ENCODE data around the gene OSBPL7.

GRCh38 chr17:47840001-47840741 lies 18.6 kb upstream of the OSBPL7 start:
- TF ChIP-seq EZH2 (IDR thresholded peaks at IDR 0.05) (no peak), POLR2AphosphoS5 (IDR thresholded peaks at IDR 0.05; ENCODE audit: borderline replicate concordance, low read depth, low read length) (no peak), FOXP2 (optimal IDR thresholded peaks at IDR 0.05; ENCODE audit: control extremely low read depth, extremely low read length, insufficient read depth) (no peak)

All from SK-N-MC (cell line).